T-cell (primary cell): ENCODE results near the gene SACS. TPM values are rescaled to one million over a fixed set of nuclear protein-coding genes. Genes with fewer than 3 reads are reported as not detected.
"Not testable (repeated sequence)": the region's sequence is repeated elsewhere in the genome, so short reads cannot be mapped to it uniquely, and the experiment has no call there.

Experiments
- ATAC-seq, 4 experiments: fragments of 200-7000 bp in 3 of 4; fragments of 150-1000 bp in 1 of 4; cut with Tn5 transposase; replicated peaks in 1 of 4; 1 replicate in 3 of 4; 2 replicates in 1 of 4; pipeline ENCODE4 v1.10.0; 2021; ENCODE audit warnings: moderate library complexity in 3 of 4, mild to moderate bottlenecking in 2 of 4, moderate number of reproducible peaks in 1 of 4
- CTCF ChIA-PET, 2 donors: fragments of 300-600 bp; sonication (Branson Sonifier 250); formaldehyde crosslinking; loops; one replicate each; lab custom pipeline; 2022; ENCODE audit warnings: antibody characterized with exemption in 2 of 2; lab: Charles Lee
- POLR2A ChIA-PET, 2 donors: fragments of 300-600 bp; sonication (Branson Sonifier 250); formaldehyde crosslinking; loops; one replicate each; lab custom pipeline; 2022; ENCODE audit warnings: antibody characterized with exemption in 2 of 2; lab: Charles Lee
- DNase-seq, 35 experiments: peaks; one replicate each; pipeline versions ENCODE4 v3.0.0 to v3.0.0-alpha.2; 2013 to 2023
- H3K27ac ChIP-seq: one replicate; pipeline ENCODE4 v1.5.1; 2013; ENCODE audit warnings: low read length
- H3K27me3 ChIP-seq, 2 experiments: replicated peaks in 1 of 2; 1 replicate in 1 of 2; 2 replicates in 1 of 2; pipeline versions ENCODE4 v1.6.1 to v1.7.0; 2013; ENCODE audit warnings: low read length in 1 of 2, mixed read lengths in 1 of 2; ENCODE audit not compliant: control insufficient read depth in 2 of 2, insufficient read depth in 2 of 2; ENCODE audit errors: extremely low read depth in 1 of 2
- H3K36me3 ChIP-seq, 2 donors: 1 replicate in 1 of 2; 2 replicates in 1 of 2; pipeline versions ENCODE4 v1.6.1 to v1.7.0; 2013; ENCODE audit warnings: low read length in 1 of 2; ENCODE audit not compliant: control insufficient read depth in 2 of 2, insufficient read depth in 1 of 2; ENCODE audit errors: extremely low read depth in 1 of 2
- H3K4me1 ChIP-seq, 2 experiments: 1 replicate in 1 of 2; 2 replicates in 1 of 2; pipeline versions ENCODE4 v1.6.1 to v1.7.0; 2013; ENCODE audit warnings: low read length in 2 of 2, mixed read lengths in 1 of 2; ENCODE audit not compliant: insufficient read depth in 2 of 2, control insufficient read depth in 1 of 2; ENCODE audit errors: extremely low read depth in 1 of 2
- H3K4me3 ChIP-seq, 2 donors: 1 replicate in 1 of 2; 2 replicates in 1 of 2; pipeline versions ENCODE4 v1.5.1 to v1.7.0; 2013; ENCODE audit warnings: mild to moderate bottlenecking in 2 of 2, low read length in 1 of 2, moderate library complexity in 1 of 2; ENCODE audit not compliant: control insufficient read depth in 1 of 2; ENCODE audit errors: extremely low read depth in 1 of 2
- H3K9me3 ChIP-seq: 2 replicates; pipeline ENCODE4 v1.7.0; 2013
- H3K27ac Mint-ChIP-seq, 2 donors: one replicate each; pipeline ENCODE4 v1.8.0; 2020 to 2021; ENCODE audit warnings: mild to moderate bottlenecking in 2 of 2, mixed read lengths in 2 of 2
- H3K27me3 Mint-ChIP-seq, 2 donors: one replicate each; pipeline ENCODE4 v1.8.0; 2021 to 2022; ENCODE audit warnings: mixed read lengths in 2 of 2
- H3K36me3 Mint-ChIP-seq: one replicate; pipeline ENCODE4 v1.8.0; 2021; ENCODE audit warnings: mixed read lengths
- H3K4me1 Mint-ChIP-seq, 3 donors: one replicate each; pipeline ENCODE4 v1.8.0; 2020 to 2022; ENCODE audit warnings: mixed read lengths in 3 of 3, mild to moderate bottlenecking in 1 of 3
- H3K4me3 Mint-ChIP-seq, 3 donors: one replicate each; pipeline ENCODE4 v1.8.0; 2020 to 2022; ENCODE audit warnings: mild to moderate bottlenecking in 3 of 3, mixed read lengths in 3 of 3, moderate library complexity in 3 of 3
- H3K9me3 Mint-ChIP-seq, 3 donors: one replicate each; pipeline ENCODE4 v1.8.0; 2020 to 2022; ENCODE audit warnings: mixed read lengths in 3 of 3
- WGBS: methylation state at CpG from one replicate; pipeline ENCODE4 v1.1.5; 2013; ENCODE audit warnings: missing lambda C conversion rate; ENCODE audit not compliant: insufficient coverage; 5-methylcytosine and 5-hydroxymethylcytosine counted together
- total RNA-seq, 35 experiments: library from RNA in 6 of 35; stranded (reverse) in 6 of 35; fragments of 120-200 nt in 1 of 35; gene quantifications; one replicate each; pipeline versions ENCODE4 v1.2.1 to v1.2.4 and lab custom pipeline; 2013 to 2026

Gene SACS
- total RNA-seq, 5 donors from 2014 or later (not counting 1 experiment from before 2014, with no cell fraction given) = 17.6 to 28.6 (median 27.3) TPM

DNA sequence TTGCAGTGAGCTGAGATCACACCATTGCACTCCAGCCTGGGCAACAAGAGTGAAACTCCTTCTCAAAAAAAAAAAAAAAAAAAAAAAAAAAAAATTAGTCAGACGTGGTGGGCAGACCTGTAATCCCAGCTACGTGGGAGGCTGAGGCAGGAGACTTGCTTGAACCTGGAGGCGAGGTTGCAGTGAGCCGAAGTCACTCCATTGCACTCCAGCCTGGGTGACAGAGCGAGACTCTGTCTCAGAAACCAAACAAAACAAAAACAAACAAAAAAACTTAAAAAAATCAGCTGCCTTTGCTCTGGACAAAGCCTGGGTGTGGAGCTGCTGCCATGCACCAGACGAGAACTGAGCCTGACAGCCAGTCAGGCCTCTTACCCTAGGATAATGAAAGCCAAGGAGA, 6.8 kb upstream of the SACS start:
- H3K36me3 ChIP-seq, H3K9me3 Mint-ChIP-seq, H3K9me3 ChIP-seq, H3K27me3 ChIP-seq, ATAC-seq, H3K4me3 Mint-ChIP-seq, H3K27ac Mint-ChIP-seq, POLR2A ChIA-PET, H3K27me3 Mint-ChIP-seq, DNase-seq, H3K4me1 Mint-ChIP-seq, H3K27ac ChIP-seq, H3K4me3 ChIP-seq, H3K4me1 ChIP-seq, H3K36me3 Mint-ChIP-seq: not testable (repeated sequence)
- 67% methylated on average over 1 of the region's 6 CpGs for WGBS
- CTCF ChIA-PET = interaction anchor here in 1 of 2 donors (0.5 to 0.6 kb wide), 2 partner anchors 8 to 10 kb away, joined by 3 to 4 read pairs; no protein-coding TSS in a partner anchor

DNA sequence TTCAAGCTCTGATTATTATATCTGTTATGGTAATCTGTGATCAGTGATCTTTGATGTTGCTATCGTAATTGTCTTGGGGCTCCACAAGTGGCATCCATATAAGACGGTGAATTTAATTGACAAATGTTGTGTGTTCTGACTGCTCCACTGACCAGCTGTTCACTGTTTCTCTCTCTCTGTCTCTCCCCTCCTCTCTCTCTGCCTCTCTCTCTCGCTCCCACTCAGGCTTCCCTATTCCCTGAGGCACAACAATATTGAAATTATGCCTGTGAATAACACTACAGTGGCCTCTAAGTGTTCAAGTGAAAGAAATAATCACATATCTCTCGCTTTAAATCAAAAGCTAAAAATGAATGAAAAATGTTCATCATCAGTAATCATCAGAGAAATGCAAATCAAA, 4.4 kb upstream of the SACS start:
- no peak overlapping the region for H3K4me3 Mint-ChIP-seq
- Histone ChIP-seq H3K9me3 (no peaks in the 10 kb centered on the region), H3K4me3 (no peak overlapping the region), H3K27me3 (peaks cover 0 to 15% of the 10 kb centered on the region in 2 experiments), H3K4me1 (peaks cover 0 to 5% of the 10 kb centered on the region in 2 experiments), H3K36me3 (no peaks in the 10 kb centered on the region), H3K27ac (no peak overlapping the region)
- peaks cover 15 to 17% of the 10 kb centered on the region in 2 donors for H3K27me3 Mint-ChIP-seq
- ATAC-seq (no peak), DNase-seq (no peak)
- no peaks in the 10 kb centered on the region for H3K36me3 Mint-ChIP-seq
- H3K4me1 Mint-ChIP-seq = peaks cover 4 to 9% (median 6%) of the 10 kb centered on the region in 3 donors
- ChIA-PET CTCF (interaction anchor here (0.5 to 0.6 kb wide), 2 partner anchors 35 to 52 kb away, joined by 3 to 5 read pairs; no protein-coding TSS in a partner anchor), POLR2A (no interaction called here)
- no peak overlapping the region for H3K27ac Mint-ChIP-seq
- H3K9me3 Mint-ChIP-seq = no peaks in the 10 kb centered on the region
- WGBS = no CpG with 5 or more reads among the region's 4 CpGs

DNA sequence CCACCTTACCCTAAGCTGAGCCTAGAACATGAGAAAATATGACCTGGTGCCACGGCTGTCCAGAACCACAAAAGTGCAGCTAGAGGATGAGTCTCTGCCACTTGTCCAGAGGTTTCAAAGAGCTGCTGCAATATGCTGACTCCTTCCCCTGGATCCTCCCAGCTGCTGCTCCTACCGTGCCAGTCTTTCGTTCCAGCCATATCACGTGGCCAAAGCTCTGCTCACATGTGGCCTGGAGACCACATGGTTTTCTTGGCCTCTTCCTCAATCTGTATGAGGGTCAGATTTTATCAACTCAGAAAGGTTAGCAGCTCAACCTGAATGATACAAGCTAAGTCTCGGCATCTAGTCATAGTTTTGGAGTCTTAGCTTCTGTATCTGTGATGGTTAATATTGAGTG, 3.2 kb upstream of the SACS start:
- Mint-ChIP-seq H3K27me3 (peaks cover 21 to 25% of the 10 kb centered on the region in 2 donors), H3K4me1 (peaks cover 6 to 10% (median 6%) of the 10 kb centered on the region in 3 donors), H3K9me3 (no peaks in the 10 kb centered on the region), H3K36me3 (no peaks in the 10 kb centered on the region), H3K4me3 (no peak overlapping the region), H3K27ac (no peak overlapping the region)
- Histone ChIP-seq H3K9me3 (no peaks in the 10 kb centered on the region), H3K4me1 (peaks cover 0 to 5% of the 10 kb centered on the region in 2 experiments), H3K27me3 (peaks cover 9 to 15% of the 10 kb centered on the region in 2 experiments), H3K36me3 (no peaks in the 10 kb centered on the region), H3K27ac (no peak overlapping the region), H3K4me3 (no peak overlapping the region)
- ATAC-seq (no peak), DNase-seq (no peak)
- WGBS = 91% methylated on average over 5 of the region's 5 CpGs
- ChIA-PET CTCF (interaction anchor here in 1 of 2 donors (1.1 kb wide), 1 partner anchor 13 kb away, joined by 3 read pairs; no protein-coding TSS in a partner anchor), POLR2A (interaction anchor here in 1 of 2 donors (0.5 kb wide), 1 partner anchor 27 kb away, joined by 5 read pairs; no protein-coding TSS in a partner anchor)

DNA sequence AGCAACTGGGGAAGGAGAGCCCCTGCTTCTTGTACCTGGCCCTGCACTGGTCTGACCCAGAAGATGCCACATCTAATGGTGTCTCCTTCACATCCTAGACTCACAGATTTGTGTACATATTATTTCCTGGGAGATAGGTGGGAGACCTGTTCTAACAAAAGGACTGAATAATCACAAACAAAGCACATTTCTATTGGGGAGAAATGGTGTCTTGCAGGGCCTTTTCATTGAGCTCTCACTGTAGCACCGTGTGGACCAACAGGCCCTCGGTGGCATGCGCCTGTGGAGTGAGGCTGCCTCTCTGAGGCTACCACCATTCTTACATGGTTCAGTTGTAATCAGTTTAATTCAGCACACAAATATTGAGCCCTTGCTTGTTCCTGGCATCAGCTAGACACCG, 989 bp upstream of the SACS start:
- Histone ChIP-seq H3K27me3 (peaks cover 12 to 23% of the 10 kb centered on the region in 2 experiments), H3K4me3 (no peak overlapping the region), H3K36me3 (no peaks in the 10 kb centered on the region), H3K4me1 (peaks cover 0 to 5% of the 10 kb centered on the region in 2 experiments), H3K27ac (no peak overlapping the region), H3K9me3 (no peaks in the 10 kb centered on the region)
- peaks cover 6 to 10% (median 6%) of the 10 kb centered on the region in 3 donors for H3K4me1 Mint-ChIP-seq
- DNase-seq (no peak), ATAC-seq (no peak)
- peaks cover 32 to 40% of the 10 kb centered on the region in 2 donors for H3K27me3 Mint-ChIP-seq
- no peaks in the 10 kb centered on the region for H3K9me3 Mint-ChIP-seq
- 95% methylated on average over 3 of the region's 4 CpGs for WGBS
- no peak overlapping the region for H3K27ac Mint-ChIP-seq
- ChIA-PET CTCF (no interaction called here), POLR2A (no interaction called here)
- no peak overlapping the region for H3K4me3 Mint-ChIP-seq
- H3K36me3 Mint-ChIP-seq = no peaks in the 10 kb centered on the region

DNA sequence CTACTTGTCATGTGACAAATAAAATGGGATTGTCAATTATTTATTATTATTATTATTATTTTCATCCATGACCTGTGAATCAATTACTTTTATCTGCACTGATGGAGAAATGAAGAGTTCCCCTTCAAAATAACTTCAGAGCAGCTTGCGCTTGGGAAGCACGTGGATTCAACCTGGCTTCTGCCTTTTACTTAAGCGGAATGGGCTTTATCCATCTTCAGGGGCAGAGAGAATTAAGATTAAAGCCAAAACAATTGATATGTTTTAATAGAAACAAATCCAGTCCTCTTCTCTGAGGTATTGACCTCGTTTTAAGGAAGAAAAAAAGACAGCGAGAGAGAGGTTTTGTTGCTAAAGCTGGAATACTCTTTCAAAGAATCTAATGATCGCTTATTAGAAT, 876 bp downstream of the SACS start:
- ChIA-PET POLR2A (no interaction called here), CTCF (interaction anchor here in 1 of 2 donors (0.8 kb wide), 1 partner anchor 23 kb away, joined by 6 read pairs; no protein-coding TSS in a partner anchor)
- Mint-ChIP-seq H3K36me3 (no peaks in the 10 kb centered on the region), H3K27me3 (peaks cover 36 to 42% of the 10 kb centered on the region in 2 donors), H3K9me3 (no peaks in the 10 kb centered on the region), H3K4me3 (peak overlapping the region in 1 of 3 donors; percentile 45), H3K27ac (no peak overlapping the region), H3K4me1 (peaks cover 6 to 10% (median 6%) of the 10 kb centered on the region in 3 donors)
- Histone ChIP-seq H3K36me3 (no peaks in the 10 kb centered on the region), H3K4me1 (peaks cover 0 to 5% of the 10 kb centered on the region in 2 experiments), H3K4me3 (no peak overlapping the region), H3K9me3 (no peaks in the 10 kb centered on the region), H3K27ac (no peak overlapping the region), H3K27me3 (peaks cover 12 to 25% of the 10 kb centered on the region in 2 experiments)
- no peak for ATAC-seq
- no CpG with 5 or more reads among the region's 6 CpGs for WGBS
- DNase-seq = no peak

DNA sequence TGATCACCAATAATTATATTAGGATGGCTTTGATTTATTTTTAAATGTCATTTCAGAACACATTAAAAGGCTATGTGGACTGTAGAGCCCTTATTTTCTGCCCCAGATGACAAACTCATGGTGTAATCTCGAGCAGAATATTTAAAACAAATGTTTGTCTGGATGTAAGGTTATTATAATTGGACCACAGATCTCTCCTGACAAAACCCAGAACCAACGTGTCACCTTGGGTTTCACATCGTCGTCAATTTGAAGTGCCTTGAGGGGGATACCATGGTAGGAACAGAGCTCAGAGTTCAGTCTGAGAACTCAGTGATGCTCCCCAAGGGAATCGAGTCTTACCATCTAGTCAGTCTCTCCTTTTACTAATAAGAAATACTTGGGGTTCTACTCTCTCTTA, 2.8 kb downstream of the SACS start:
- WGBS = no CpG with 5 or more reads among the region's 5 CpGs
- H3K9me3 Mint-ChIP-seq = no peaks in the 10 kb centered on the region

More for the DNA sequence above, 2.8 kb downstream of the SACS start:
- Histone ChIP-seq H3K27ac (no peak overlapping the region), H3K36me3 (no peaks in the 10 kb centered on the region), H3K4me3 (no peak overlapping the region), H3K4me1 (peaks cover 0 to 5% of the 10 kb centered on the region in 2 experiments), H3K27me3 (peaks cover 12 to 27% of the 10 kb centered on the region in 2 experiments), H3K9me3 (no peaks in the 10 kb centered on the region)
- Mint-ChIP-seq H3K4me3 (no peak overlapping the region), H3K27ac (no peak overlapping the region), H3K27me3 (peaks cover 36 to 41% of the 10 kb centered on the region in 2 donors), H3K36me3 (no peaks in the 10 kb centered on the region), H3K4me1 (peaks cover 6 to 10% (median 6%) of the 10 kb centered on the region in 3 donors)
- POLR2A ChIA-PET = interaction anchor here in 1 of 2 donors (0.7 kb wide), 1 partner anchor 720 kb away, joined by 5 read pairs; no protein-coding TSS in a partner anchor
- ATAC-seq = no peak
- CTCF ChIA-PET = interaction anchor here (0.7 kb wide), 2 partner anchors 8 to 10 kb away, joined by 4 read pairs; no protein-coding TSS in a partner anchor
- no peak for DNase-seq
